K562 (cell line): ENCODE data around the gene ROBO1. TPM values are rescaled to one million over a fixed set of nuclear protein-coding genes. Genes with fewer than 3 reads are reported as not detected.

Source experiments
- ATAC-seq: fragments of 200-7000 bp; cut with Tn5 transposase; 3 replicates; pipeline ENCODE4 v1.9.1; 2020; ENCODE audit warnings: moderate library complexity
- BruUV-seq: library from RNA; stranded (reverse); fragments of 400-500 nt; replicated peaks from 2 replicates; lab custom pipeline; 2021; lab: Mats Ljungman, UMichigan
- CTCF ChIA-PET: fragments of 300-600 bp; formaldehyde crosslinking; extraction: SDS; loops from one replicate; lab custom pipeline; 2021; ENCODE audit warnings: low intra/inter-chr PET ratio; lab: Yijun Ruan, JAX
- POLR2A ChIA-PET: fragments of 300-600, 350-650 bp; sonication (Branson Sonifier 250); formaldehyde crosslinking; extraction: SDS; loops from one replicate; lab custom pipeline; 2021; ENCODE audit warnings: antibody characterized with exemption, inconsistent platforms; lab: Yijun Ruan, JAX
- DNase-seq, 4 experiments: peaks; one replicate each; pipeline versions ENCODE4 v3.0.0 to v3.0.0-alpha.2; 2011 to 2018; ENCODE audit warnings: low spot score in 3 of 4, mixed read lengths in 3 of 4; ENCODE audit errors: extremely low read depth in 1 of 4
- FAIRE-seq: peaks from 2 replicates; lab custom pipeline; 2011; peaks lifted over from hg19 to GRCh38; lab: Jason Lieb, UNC
- H2AFZ ChIP-seq: 2 replicates; pipeline ENCODE4 v1.6.0; 2011; ENCODE audit warnings: low read depth, low read length, control low read depth, inconsistent platforms
- H3K27ac ChIP-seq: fragments of 200-600 bp; 3 replicates; pipeline ENCODE4 v1.8.0; 2011; ENCODE audit warnings: low read depth, mild to moderate bottlenecking, control low read depth, inconsistent platforms, low read length, moderate library complexity, mixed read lengths; ENCODE audit errors: extremely low read depth
- H3K27me3 ChIP-seq, 2 experiments: fragments of 300-600 bp in 1 of 2; 2 replicates in 1 of 2; 3 replicates in 1 of 2; pipeline versions ENCODE4 v1.6.0 to v1.8.0; 2011; ENCODE audit warnings: inconsistent platforms in 2 of 2, low read length in 2 of 2, mild to moderate bottlenecking in 1 of 2, mixed read lengths in 1 of 2, moderate library complexity in 1 of 2; ENCODE audit not compliant: control insufficient read depth in 2 of 2, insufficient read depth in 2 of 2
- H3K36me3 ChIP-seq: fragments of 300-600 bp; 3 replicates; pipeline ENCODE4 v1.8.0; 2011; ENCODE audit warnings: mild to moderate bottlenecking, low read length, inconsistent platforms; ENCODE audit not compliant: control insufficient read depth, insufficient read depth
- H3K4me1 ChIP-seq, 2 experiments: fragments of 200-600 bp in 1 of 2; replicated peaks in 1 of 2; 2 replicates in 1 of 2; 3 replicates in 1 of 2; pipeline versions ENCODE4 v1.5.1 to v1.8.0; 2011; ENCODE audit warnings: inconsistent platforms in 2 of 2, low read length in 2 of 2, mild to moderate bottlenecking in 1 of 2, mixed read lengths in 1 of 2, moderate library complexity in 1 of 2; ENCODE audit not compliant: control insufficient read depth in 2 of 2, insufficient read depth in 2 of 2
- H3K4me2 ChIP-seq: 2 replicates; pipeline ENCODE4 v1.6.1; 2011; ENCODE audit warnings: low read length, control low read depth, inconsistent platforms, mixed read lengths; ENCODE audit not compliant: insufficient read depth
- H3K4me3 ChIP-seq: fragments of 200-600 bp; sonication (generic), shearing (Covaris generic); 2 replicates; pipeline ENCODE4 v1.5.1; 2016; ENCODE audit warnings: control low read depth, inconsistent platforms
- H3K79me2 ChIP-seq: fragments of 200-600 bp; 3 replicates; pipeline ENCODE4 v1.8.0; 2011; ENCODE audit warnings: low read length, inconsistent platforms; ENCODE audit not compliant: control insufficient read depth, insufficient read depth
- H3K9ac ChIP-seq, 2 experiments: 2 replicates each; pipeline versions ENCODE4 v1.6.0 to v1.6.1; 2011; ENCODE audit warnings: low read depth in 2 of 2, low read length in 2 of 2, control low read depth in 1 of 2, inconsistent platforms in 1 of 2, mild to moderate bottlenecking in 1 of 2, mixed read lengths in 1 of 2; ENCODE audit not compliant: insufficient read depth in 1 of 2
- H3K9me1 ChIP-seq: one replicate; pipeline ENCODE4 v1.6.0; 2011; ENCODE audit warnings: inconsistent platforms, mild to moderate bottlenecking, low read length, moderate library complexity; ENCODE audit not compliant: control insufficient read depth, insufficient read depth
- H3K9me3 ChIP-seq: replicated peaks from 2 replicates; pipeline ENCODE4 v1.5.1; 2011; ENCODE audit warnings: low read depth, low read length, inconsistent platforms; ENCODE audit not compliant: control insufficient read depth, insufficient read depth
- H4K20me1 ChIP-seq: replicated peaks from 2 replicates; pipeline ENCODE4 v1.6.1; 2011; ENCODE audit warnings: low read length, inconsistent platforms, mixed read lengths; ENCODE audit not compliant: control insufficient read depth, insufficient read depth
- NONO ChIP-seq, 2 experiments: fragments of 200-400 bp in 1 of 2; fragments of 450-650 bp in 1 of 2; formaldehyde crosslinking in 1 of 2; IDR thresholded peaks; 2 replicates each; pipeline ENCODE4 v1.6.1; 2017; ENCODE audit warnings: low read depth in 2 of 2, mild to moderate bottlenecking in 2 of 2, moderate library complexity in 2 of 2, low read length in 1 of 2
- SMAD2 ChIP-seq: fragments of 150-350 bp; IDR thresholded peaks from 2 replicates; pipeline ENCODE4 v1.6.1; 2014; ENCODE audit warnings: low read depth, mild to moderate bottlenecking, low read length
- WGBS: fragments of 100-300 bp; shearing (Covaris generic); methylation state at CpG from one replicate; pipeline ENCODE4 v1.1.6; 2016; ENCODE audit warnings: low coverage, mixed read lengths; ENCODE audit not compliant: insufficient coverage; ENCODE audit errors: missing lambda C conversion rate; 5-methylcytosine and 5-hydroxymethylcytosine counted together
- in situ Hi-C: fragments of 300-500 bp; cut with MboI; formaldehyde crosslinking; loops from 4 replicates; pipeline ENCODE4 v1.15.0; 2018; ENCODE audit warnings: inconsistent platforms, mixed read lengths
- intact Hi-C: fragments of 100-400 bp; cut with micrococcal nuclease; formaldehyde crosslinking; loops from 2 replicates; pipeline ENCODE4 v1.14.2; 2022
- polyA plus RNA-seq, 8 experiments: library from polyadenylated mRNA; depleted of rRNA in 4 of 8; stranded (reverse) in 5 of 8; unstranded in 3 of 8; fragments of >200 nt; fragmentation: Nextera tagmentation in 2 of 8; fragmentation: Illumina TruSeq in 1 of 8; extraction: Ambion mirVana in 2 of 8; extraction: Trizol in 1 of 8; gene quantifications; 2 replicates each; pipeline versions ENCODE4 v1.2.1 to v1.2.3, GENCODE V29; 2011 to 2014; ENCODE audit warnings: inconsistent platforms in 1 of 8, missing spikeins in 1 of 8
- total RNA-seq, 7 experiments: library from RNA; depleted of rRNA in 6 of 7; stranded (reverse); fragments of >200 nt in 6 of 7; fragmentation: Illumina TruSeq in 2 of 7; extraction: Trizol in 2 of 7; gene quantifications; 2 replicates each; pipeline versions ENCODE4 v1.2.1 to v1.2.3, GENCODE V29; 2011 to 2021; ENCODE audit warnings: low replicate concordance in 1 of 7

Gene ROBO1
- total and polyA plus RNA-seq, 9 of the 15 experiments (the other 6 are each of a cell fraction or from before 2014, with no cell fraction given), result 0.01 to 0.53 (median 0.17) TPM; not detected in 5

DNA sequence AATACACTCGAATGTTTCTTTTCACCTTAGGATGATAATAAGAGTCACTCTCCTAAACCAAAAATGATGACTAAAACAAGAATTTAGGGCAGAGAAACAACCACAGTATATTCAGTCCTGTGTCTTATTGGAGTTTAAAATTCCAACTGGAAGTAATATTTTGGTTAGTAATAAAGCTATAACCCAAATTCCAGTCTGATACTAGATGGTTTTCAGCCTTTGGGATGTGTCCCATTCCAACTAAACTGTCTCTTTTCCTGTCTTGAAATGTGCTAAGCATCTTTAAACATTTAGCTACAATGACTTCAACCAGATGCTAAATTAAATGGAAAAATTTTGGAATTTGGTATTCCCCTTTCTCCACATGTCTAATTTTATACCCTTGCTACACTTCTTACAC, 510.0 kb downstream of the ROBO1 start:
- no TSS peak for BruUV-seq
- Histone ChIP-seq H2AFZ (no peak overlapping the region), H3K9me1 (no peaks in the 10 kb centered on the region), H3K79me2 (no peaks in the 10 kb centered on the region), H3K9ac (no peak overlapping the region), H3K27me3 (no peaks in the 10 kb centered on the region), H3K27ac (no peak overlapping the region), H3K4me3 (no peak overlapping the region), H3K4me1 (no peaks in the 10 kb centered on the region), H4K20me1 (no peaks in the 10 kb centered on the region), H3K36me3 (no peaks in the 10 kb centered on the region), H3K9me3 (no peaks in the 10 kb centered on the region), H3K4me2 (no peak overlapping the region)
- TF ChIP-seq NONO (IDR thresholded peaks at IDR 0.05; ENCODE audit: low read depth in 2 of 2, low read length in 1 of 2), result no peak
- intact Hi-C loops, result no loop called here
- in situ Hi-C loops, result no loop called here
- FAIRE-seq (no peak), ATAC-seq (no peak), DNase-seq (no peak)
- 0% methylated on average over 1 of the region's 1 CpG for WGBS
- ChIA-PET CTCF (no interaction called here), POLR2A (no interaction called here)

DNA sequence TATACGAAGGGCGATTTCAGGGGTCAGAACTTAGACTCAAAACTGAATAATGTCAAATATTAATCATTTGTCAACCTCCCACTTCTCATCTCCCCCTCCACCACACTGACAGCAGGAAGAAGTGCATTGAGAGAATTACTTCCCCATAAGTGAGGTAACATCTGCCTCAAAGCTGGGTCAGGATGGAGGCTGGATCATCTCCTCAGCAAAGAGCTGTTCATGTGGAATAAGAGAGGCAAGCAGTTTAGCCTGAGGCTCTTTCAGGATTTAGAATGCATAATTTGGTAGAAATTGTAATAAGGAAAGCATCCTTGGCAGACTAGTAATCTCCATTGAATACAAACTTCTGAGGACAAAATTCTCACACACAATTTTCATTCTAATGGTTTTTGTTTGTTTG, 512.1 kb downstream of the ROBO1 start:
- Histone ChIP-seq H3K4me2 (no peak overlapping the region), H3K9ac (no peak overlapping the region), H3K9me1 (no peaks in the 10 kb centered on the region), H3K36me3 (no peaks in the 10 kb centered on the region), H3K4me3 (no peak overlapping the region), H3K27me3 (no peaks in the 10 kb centered on the region), H3K9me3 (no peaks in the 10 kb centered on the region), H2AFZ (no peak overlapping the region), H4K20me1 (no peaks in the 10 kb centered on the region), H3K79me2 (no peaks in the 10 kb centered on the region), H3K4me1 (no peaks in the 10 kb centered on the region), H3K27ac (no peak overlapping the region)
- WGBS, result 0% methylated on average over 2 of the region's 2 CpGs
- ChIA-PET POLR2A (no interaction called here), CTCF (no interaction called here)
- DNase-seq, result no peak
- in situ Hi-C loops (no loop called here), intact Hi-C loops (no loop called here)
- no peak for ATAC-seq
- no peak for FAIRE-seq
- BruUV-seq, result no TSS peak
- no peak for TF ChIP-seq SMAD2
